ENCODE measurements around the gene AGAP5. TPM values are rescaled to one million over a fixed set of nuclear protein-coding genes. Genes with fewer than 3 reads are reported as not detected.
"Not testable (repeated sequence)": the region's sequence is repeated elsewhere in the genome, so short reads cannot be mapped to it uniquely, and the experiment has no call there.

The AGAP5 gene
- total RNA-seq, 2 experiments from 2014 or later: 9.3 to 10.0 TPM

GRCh38 chr10:73711683-73712082 lies 13.8 kb upstream of the AGAP5 start:
- H3K4me1 Mint-ChIP-seq (ENCODE audit: low read depth); H3K27ac Mint-ChIP-seq; POLR2A ChIA-PET; H3K4me3 Mint-ChIP-seq; ATAC-seq; H3K27me3 Mint-ChIP-seq (ENCODE audit: low read depth); H3K9me3 Mint-ChIP-seq (ENCODE audit: insufficient read depth); CTCF ChIA-PET; DNase-seq: not testable (repeated sequence)
- H3K36me3 Mint-ChIP-seq (ENCODE audit: low read depth): peaks cover 22% of the 10 kb centered on the region

GRCh38 chr10:73708122-73708521 lies 10.2 kb upstream of the AGAP5 start:
- H3K4me3 Mint-ChIP-seq; H3K27me3 Mint-ChIP-seq (ENCODE audit: low read depth); H3K9me3 Mint-ChIP-seq (ENCODE audit: insufficient read depth); CTCF ChIA-PET; POLR2A ChIA-PET; H3K27ac Mint-ChIP-seq; DNase-seq; ATAC-seq; H3K4me1 Mint-ChIP-seq (ENCODE audit: low read depth): not testable (repeated sequence)
- peaks cover 23% of the 10 kb centered on the region for H3K36me3 Mint-ChIP-seq (ENCODE audit: low read depth)

- POLR2A ChIA-PET: not testable (repeated sequence)
Observed at GRCh38 chr10:73707628-73708027, 9.7 kb upstream of the AGAP5 start.

GRCh38 chr10:73706488-73706887 lies 8.6 kb upstream of the AGAP5 start:
- H3K4me1 Mint-ChIP-seq (ENCODE audit: low read depth); H3K9me3 Mint-ChIP-seq (ENCODE audit: insufficient read depth); H3K27me3 Mint-ChIP-seq (ENCODE audit: low read depth); H3K27ac Mint-ChIP-seq; ATAC-seq; CTCF ChIA-PET; H3K4me3 Mint-ChIP-seq; DNase-seq: not testable (repeated sequence)
- H3K36me3 Mint-ChIP-seq (ENCODE audit: low read depth): peaks cover 20% of the 10 kb centered on the region
- POLR2A ChIA-PET: interaction anchor here (0.6 kb wide), 1 partner anchor 112 kb away, joined by 3 read pairs; no protein-coding TSS in a partner anchor

More at GRCh38 chr10:73707628-73708027, 9.7 kb upstream of the AGAP5 start:
- CTCF ChIA-PET; DNase-seq; H3K27me3 Mint-ChIP-seq (ENCODE audit: low read depth); H3K9me3 Mint-ChIP-seq (ENCODE audit: insufficient read depth); ATAC-seq; H3K4me1 Mint-ChIP-seq (ENCODE audit: low read depth); H3K4me3 Mint-ChIP-seq; H3K27ac Mint-ChIP-seq: not testable (repeated sequence)
- peaks cover 21% of the 10 kb centered on the region for H3K36me3 Mint-ChIP-seq (ENCODE audit: low read depth)

GRCh38 chr10:73705506-73706072 lies 7.7 kb upstream of the AGAP5 start:
- H3K9me3 Mint-ChIP-seq (ENCODE audit: insufficient read depth); ATAC-seq; H3K4me1 Mint-ChIP-seq (ENCODE audit: low read depth); H3K27ac Mint-ChIP-seq; H3K27me3 Mint-ChIP-seq (ENCODE audit: low read depth); DNase-seq; CTCF ChIA-PET; H3K4me3 Mint-ChIP-seq: not testable (repeated sequence)
- POLR2A ChIA-PET: interaction anchor here (0.6 kb wide), 1 partner anchor 112 kb away, joined by 3 read pairs; no protein-coding TSS in a partner anchor
- peaks cover 20% of the 10 kb centered on the region for H3K36me3 Mint-ChIP-seq (ENCODE audit: low read depth)

- DNase-seq; ATAC-seq; POLR2A ChIA-PET; CTCF ChIA-PET; H3K9me3 Mint-ChIP-seq (ENCODE audit: insufficient read depth); H3K27me3 Mint-ChIP-seq (ENCODE audit: low read depth); H3K27ac Mint-ChIP-seq; H3K4me3 Mint-ChIP-seq; H3K4me1 Mint-ChIP-seq (ENCODE audit: low read depth): not testable (repeated sequence)
- peaks cover 19% of the 10 kb centered on the region for H3K36me3 Mint-ChIP-seq (ENCODE audit: low read depth)
Observed at GRCh38 chr10:73703924-73704323, 6.0 kb upstream of the AGAP5 start.

GRCh38 chr10:73698819-73699218 lies 910 bp upstream of the AGAP5 start:
- CTCF ChIA-PET; H3K4me1 Mint-ChIP-seq (ENCODE audit: low read depth); ATAC-seq; H3K27ac Mint-ChIP-seq; POLR2A ChIA-PET; H3K27me3 Mint-ChIP-seq (ENCODE audit: low read depth); H3K9me3 Mint-ChIP-seq (ENCODE audit: insufficient read depth); DNase-seq; H3K4me3 Mint-ChIP-seq: not testable (repeated sequence)
- peaks cover 14% of the 10 kb centered on the region for H3K36me3 Mint-ChIP-seq (ENCODE audit: low read depth)

GRCh38 chr10:73695302-73695701 lies 2.6 kb downstream of the AGAP5 start:
- H3K4me3 Mint-ChIP-seq; ATAC-seq; POLR2A ChIA-PET; H3K27ac Mint-ChIP-seq; H3K27me3 Mint-ChIP-seq (ENCODE audit: low read depth); H3K4me1 Mint-ChIP-seq (ENCODE audit: low read depth); H3K9me3 Mint-ChIP-seq (ENCODE audit: insufficient read depth); DNase-seq; CTCF ChIA-PET: not testable (repeated sequence)
- peaks cover 15% of the 10 kb centered on the region for H3K36me3 Mint-ChIP-seq (ENCODE audit: low read depth)

GRCh38 chr10:73690755-73691154 lies 7.2 kb downstream of the AGAP5 start:
- H3K4me1 Mint-ChIP-seq (ENCODE audit: low read depth); DNase-seq; POLR2A ChIA-PET; CTCF ChIA-PET; H3K9me3 Mint-ChIP-seq (ENCODE audit: insufficient read depth); H3K27ac Mint-ChIP-seq; ATAC-seq; H3K4me3 Mint-ChIP-seq; H3K27me3 Mint-ChIP-seq (ENCODE audit: low read depth): not testable (repeated sequence)
- peaks cover 10% of the 10 kb centered on the region for H3K36me3 Mint-ChIP-seq (ENCODE audit: low read depth)

GRCh38 chr10:73689596-73689995 lies 8.3 kb downstream of the AGAP5 start:
- H3K27me3 Mint-ChIP-seq (ENCODE audit: low read depth); CTCF ChIA-PET; H3K9me3 Mint-ChIP-seq (ENCODE audit: insufficient read depth); DNase-seq; H3K4me3 Mint-ChIP-seq; ATAC-seq; POLR2A ChIA-PET; H3K27ac Mint-ChIP-seq; H3K4me1 Mint-ChIP-seq (ENCODE audit: low read depth): not testable (repeated sequence)
- H3K36me3 Mint-ChIP-seq (ENCODE audit: low read depth): peaks cover 10% of the 10 kb centered on the region

GRCh38 chr10:73687641-73688040 lies 10.3 kb downstream of the AGAP5 start:
- CTCF ChIA-PET; H3K9me3 Mint-ChIP-seq (ENCODE audit: insufficient read depth); H3K36me3 Mint-ChIP-seq (ENCODE audit: low read depth); H3K4me3 Mint-ChIP-seq; H3K27me3 Mint-ChIP-seq (ENCODE audit: low read depth); ATAC-seq; POLR2A ChIA-PET; DNase-seq; H3K27ac Mint-ChIP-seq; H3K4me1 Mint-ChIP-seq (ENCODE audit: low read depth): not testable (repeated sequence)

GRCh38 chr10:73674546-73674945 lies 23.4 kb downstream of the AGAP5 start:
- POLR2A ChIA-PET; ATAC-seq; H3K4me1 Mint-ChIP-seq (ENCODE audit: low read depth); H3K27ac Mint-ChIP-seq; H3K4me3 Mint-ChIP-seq; CTCF ChIA-PET; H3K9me3 Mint-ChIP-seq (ENCODE audit: insufficient read depth); DNase-seq; H3K27me3 Mint-ChIP-seq (ENCODE audit: low read depth); H3K36me3 Mint-ChIP-seq (ENCODE audit: low read depth): not testable (repeated sequence)

- CTCF ChIA-PET; H3K4me3 Mint-ChIP-seq; DNase-seq; ATAC-seq; H3K27ac Mint-ChIP-seq; H3K9me3 Mint-ChIP-seq (ENCODE audit: insufficient read depth); POLR2A ChIA-PET; H3K4me1 Mint-ChIP-seq (ENCODE audit: low read depth); H3K27me3 Mint-ChIP-seq (ENCODE audit: low read depth); H3K36me3 Mint-ChIP-seq (ENCODE audit: low read depth): not testable (repeated sequence)
Observed at GRCh38 chr10:73668378-73668777, 29.5 kb downstream of the AGAP5 start.

Measured in activated CD8-positive, alpha-beta T cell treated with anti-CD3 and anti-CD28 coated beads, Interleukin-2, amount 10 ng/mL, durations not matched to agents 7 days and 5 days (primary cell).